NCI-H128 (cell line): ENCODE measurements around the gene CEBPA.

Experiments
- DNase-seq: peaks from one replicate; lab custom pipeline; 2025; ENCODE audit not compliant: unreplicated experiment; lab: John Stamatoyannopoulos, UW

The CEBPA gene

DNA sequence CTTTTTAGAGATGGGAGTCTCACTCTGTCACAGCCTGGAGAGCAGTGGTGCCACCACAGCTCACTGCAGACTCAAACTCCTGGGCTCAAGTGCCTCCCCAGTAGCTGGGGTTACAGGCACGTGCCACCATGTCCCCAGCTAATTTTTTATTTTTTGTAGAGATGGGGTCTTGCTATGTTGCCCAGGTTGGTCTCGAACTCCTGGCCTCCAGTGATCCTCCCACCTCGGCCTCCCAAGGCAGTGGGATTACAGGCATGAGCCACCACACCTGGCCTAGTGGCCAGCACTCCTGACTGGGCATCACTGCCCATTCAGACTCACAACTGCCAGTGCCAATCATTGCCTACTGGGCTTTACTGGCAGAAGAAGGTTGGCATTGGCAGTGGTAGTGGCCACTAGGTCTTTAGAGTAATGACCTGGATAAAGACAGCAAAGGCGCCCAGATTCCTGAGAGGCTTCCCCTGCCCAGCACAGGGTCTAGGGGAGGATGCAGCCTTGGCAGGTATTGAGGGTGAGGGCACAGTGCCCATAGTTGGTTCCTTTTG is 49.8 kb downstream of the CEBPA start:
- DNase-seq = no peak

DNA sequence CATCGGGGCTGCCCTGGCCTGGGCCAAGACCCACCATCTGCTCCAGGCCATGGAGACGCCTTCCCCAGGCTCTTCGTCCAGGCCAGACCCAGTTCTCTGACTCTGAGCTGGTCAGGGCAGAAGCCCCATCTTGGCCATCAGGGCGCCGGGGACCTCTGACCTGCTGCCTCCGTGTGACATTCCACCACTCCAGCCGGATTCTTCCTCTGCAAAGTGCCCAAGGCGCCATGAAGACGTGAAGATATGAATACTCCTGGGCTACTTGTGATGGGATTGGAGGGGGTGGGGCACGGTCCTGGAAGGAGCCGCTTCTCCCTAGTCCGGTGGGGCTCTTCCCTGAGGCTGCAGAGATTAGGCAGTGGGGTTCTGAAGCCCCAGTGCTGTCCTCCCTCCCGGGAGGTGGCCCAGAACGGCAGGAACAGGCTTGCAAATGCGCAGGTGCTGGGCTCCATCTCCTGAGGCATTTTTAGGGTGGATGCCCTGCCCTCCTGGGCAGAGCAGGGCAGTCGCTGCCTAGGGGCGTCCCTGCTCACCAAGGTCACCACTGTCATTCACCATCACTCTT is 50.7 kb downstream of the CEBPA start:
- DNase-seq = no peak

- no peak for DNase-seq
These were observed 51.3 kb downstream of the CEBPA start for GRCh38 chr19:33251076-33251475.

DNA sequence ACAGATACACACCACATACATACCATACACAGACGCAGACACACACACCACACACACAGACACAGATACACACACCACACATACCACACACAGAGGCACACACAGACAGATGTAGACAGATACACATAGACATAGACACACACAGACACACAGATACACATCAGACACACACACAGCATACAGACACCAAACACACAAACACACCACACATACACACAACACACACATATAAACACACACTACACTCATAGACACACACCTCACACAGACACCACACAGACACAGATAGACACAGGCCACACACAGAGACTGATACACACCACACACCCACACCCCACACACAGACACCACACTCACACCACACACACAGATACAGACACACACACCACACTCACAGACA is 51.8 kb downstream of the CEBPA start:
- no peak for DNase-seq
